GM19438 (cell line): ENCODE measurements around the gene XRN2.
A peak's percentile ranks its signal among the peaks of the same experiment; 100 is the strongest.

Experiments used
- ATAC-seq: cut with Tn5 transposase; IDR thresholded peaks from one replicate; pipeline ENCODE4 v1.9.1; 2021; ENCODE audit warnings: low read depth; ENCODE audit not compliant: unreplicated experiment

Gene XRN2, protein sequence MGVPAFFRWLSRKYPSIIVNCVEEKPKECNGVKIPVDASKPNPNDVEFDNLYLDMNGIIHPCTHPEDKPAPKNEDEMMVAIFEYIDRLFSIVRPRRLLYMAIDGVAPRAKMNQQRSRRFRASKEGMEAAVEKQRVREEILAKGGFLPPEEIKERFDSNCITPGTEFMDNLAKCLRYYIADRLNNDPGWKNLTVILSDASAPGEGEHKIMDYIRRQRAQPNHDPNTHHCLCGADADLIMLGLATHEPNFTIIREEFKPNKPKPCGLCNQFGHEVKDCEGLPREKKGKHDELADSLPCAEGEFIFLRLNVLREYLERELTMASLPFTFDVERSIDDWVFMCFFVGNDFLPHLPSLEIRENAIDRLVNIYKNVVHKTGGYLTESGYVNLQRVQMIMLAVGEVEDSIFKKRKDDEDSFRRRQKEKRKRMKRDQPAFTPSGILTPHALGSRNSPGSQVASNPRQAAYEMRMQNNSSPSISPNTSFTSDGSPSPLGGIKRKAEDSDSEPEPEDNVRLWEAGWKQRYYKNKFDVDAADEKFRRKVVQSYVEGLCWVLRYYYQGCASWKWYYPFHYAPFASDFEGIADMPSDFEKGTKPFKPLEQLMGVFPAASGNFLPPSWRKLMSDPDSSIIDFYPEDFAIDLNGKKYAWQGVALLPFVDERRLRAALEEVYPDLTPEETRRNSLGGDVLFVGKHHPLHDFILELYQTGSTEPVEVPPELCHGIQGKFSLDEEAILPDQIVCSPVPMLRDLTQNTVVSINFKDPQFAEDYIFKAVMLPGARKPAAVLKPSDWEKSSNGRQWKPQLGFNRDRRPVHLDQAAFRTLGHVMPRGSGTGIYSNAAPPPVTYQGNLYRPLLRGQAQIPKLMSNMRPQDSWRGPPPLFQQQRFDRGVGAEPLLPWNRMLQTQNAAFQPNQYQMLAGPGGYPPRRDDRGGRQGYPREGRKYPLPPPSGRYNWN

DNA sequence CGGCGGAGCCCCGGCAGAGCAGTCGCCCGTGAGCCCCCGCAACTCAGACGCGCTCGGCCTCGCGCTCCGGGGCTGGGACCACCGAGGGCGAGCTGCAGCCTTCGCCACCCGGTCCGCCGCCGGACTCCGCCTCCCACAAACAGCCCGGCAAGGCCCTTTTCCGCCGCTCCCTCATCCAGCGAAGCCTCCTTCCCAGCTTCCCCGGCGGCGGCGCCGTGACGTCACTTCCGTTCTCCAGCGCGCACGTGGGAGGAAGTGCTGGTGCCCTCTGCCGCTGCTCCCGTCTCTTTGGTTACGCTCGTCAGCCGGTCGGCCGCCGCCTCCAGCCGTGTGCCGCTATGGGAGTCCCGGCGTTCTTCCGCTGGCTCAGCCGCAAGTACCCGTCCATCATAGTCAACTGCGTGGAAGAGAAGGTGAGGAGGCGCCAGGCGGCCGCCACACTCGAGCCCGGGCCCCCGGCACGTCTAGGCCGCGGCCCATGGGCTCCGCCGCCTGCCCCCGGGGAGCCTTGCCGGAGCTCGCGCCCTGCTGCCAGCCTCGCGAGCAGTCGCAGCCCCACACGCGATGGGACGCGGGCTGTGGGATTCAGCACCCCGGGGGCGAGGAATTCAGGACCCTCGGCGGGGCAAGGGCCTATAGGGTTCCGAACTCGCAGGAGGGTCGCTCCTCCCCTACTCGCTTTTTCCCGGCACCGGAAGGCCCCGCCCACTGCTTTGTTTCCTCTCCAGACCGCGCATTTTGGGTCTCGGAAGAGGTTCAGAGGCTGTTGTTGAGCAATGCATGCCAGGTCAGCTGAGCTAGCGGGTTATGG lies at the start of gene XRN2:
XRN2 (plus strand) TSS at position 271 of the 811 bp plus-strand sequence; CDS start at position 339, 68 bp downstream.
- ATAC-seq, result peak; percentile 90

DNA sequence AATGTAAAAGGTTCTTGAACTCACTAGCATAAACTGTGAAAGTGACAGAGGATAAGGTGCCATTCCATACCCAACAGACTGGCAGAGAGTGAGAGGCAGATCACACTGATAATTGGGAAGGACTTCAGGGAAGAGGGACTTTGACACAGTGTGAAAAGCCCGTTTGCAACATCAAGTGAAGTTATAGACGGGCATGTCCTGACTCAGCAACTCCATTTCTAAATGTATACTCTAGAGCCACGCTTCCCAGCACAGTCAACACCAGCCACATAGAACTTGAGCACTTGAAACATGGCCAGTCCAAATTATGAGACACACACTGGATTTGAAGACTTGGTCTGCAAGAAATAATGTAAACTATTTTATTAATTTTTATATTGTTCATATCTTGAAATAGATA lies 45.9 kb upstream of the XRN2 start:
- no peak for ATAC-seq

DNA sequence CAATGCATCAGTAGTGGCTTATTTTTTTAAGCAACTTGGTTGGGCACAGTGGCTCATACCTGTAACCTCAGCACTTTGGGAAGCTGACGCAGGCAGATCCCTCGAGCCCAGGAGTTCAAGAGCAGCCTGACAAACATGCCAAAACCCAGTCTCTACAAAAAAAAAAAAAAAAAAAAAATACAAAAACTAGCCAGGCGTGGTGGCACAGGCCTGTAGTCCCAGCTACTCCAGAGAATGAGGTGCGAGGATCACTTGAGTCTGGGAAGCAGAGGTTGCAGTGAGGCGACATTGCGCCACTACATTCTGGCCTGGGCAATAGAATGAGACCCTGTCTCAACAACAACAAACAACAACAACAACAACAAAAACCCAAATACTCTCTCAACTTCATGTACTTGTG lies 44.7 kb upstream of the XRN2 start:
- no peak for ATAC-seq

DNA sequence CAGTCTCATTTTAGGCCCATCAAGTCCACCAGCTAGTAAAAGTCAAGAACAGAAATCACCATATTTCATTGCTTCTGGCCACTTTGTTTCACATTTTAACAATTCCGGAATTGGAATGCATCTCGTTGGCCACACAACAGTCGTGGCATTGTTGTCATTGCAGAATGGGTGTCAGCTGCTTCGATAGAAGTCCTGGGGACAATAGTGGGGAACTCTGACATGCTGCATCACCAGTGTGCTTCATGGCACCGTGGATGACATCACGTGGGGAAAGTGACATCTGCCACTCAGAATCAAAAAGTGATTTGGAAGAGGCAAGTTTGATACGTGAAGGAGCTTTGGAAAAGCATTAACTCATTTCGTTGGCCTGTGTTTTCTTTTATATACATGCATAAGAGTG lies 43.8 kb upstream of the XRN2 start:
- ATAC-seq, result no peak

DNA sequence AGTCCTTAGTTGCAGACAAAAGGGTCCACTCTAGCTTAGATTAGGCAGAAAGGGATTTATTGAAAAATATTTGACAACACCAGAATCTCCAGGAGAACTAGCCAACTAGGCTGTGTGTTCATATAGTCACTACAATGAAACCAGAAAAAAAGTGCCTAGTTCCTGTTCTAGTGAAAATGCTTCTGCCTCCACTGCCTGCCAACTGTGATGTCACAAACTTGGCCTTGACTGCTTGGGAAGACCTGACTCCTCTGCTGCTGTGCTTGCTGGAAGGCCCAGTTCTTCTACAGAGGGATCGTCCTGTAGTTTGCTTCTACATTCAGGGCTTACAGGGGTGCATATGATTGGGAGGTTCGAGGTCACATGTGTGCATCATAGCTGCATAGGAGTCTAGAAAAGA lies 40.3 kb upstream of the XRN2 start:
- ATAC-seq, result no peak

DNA sequence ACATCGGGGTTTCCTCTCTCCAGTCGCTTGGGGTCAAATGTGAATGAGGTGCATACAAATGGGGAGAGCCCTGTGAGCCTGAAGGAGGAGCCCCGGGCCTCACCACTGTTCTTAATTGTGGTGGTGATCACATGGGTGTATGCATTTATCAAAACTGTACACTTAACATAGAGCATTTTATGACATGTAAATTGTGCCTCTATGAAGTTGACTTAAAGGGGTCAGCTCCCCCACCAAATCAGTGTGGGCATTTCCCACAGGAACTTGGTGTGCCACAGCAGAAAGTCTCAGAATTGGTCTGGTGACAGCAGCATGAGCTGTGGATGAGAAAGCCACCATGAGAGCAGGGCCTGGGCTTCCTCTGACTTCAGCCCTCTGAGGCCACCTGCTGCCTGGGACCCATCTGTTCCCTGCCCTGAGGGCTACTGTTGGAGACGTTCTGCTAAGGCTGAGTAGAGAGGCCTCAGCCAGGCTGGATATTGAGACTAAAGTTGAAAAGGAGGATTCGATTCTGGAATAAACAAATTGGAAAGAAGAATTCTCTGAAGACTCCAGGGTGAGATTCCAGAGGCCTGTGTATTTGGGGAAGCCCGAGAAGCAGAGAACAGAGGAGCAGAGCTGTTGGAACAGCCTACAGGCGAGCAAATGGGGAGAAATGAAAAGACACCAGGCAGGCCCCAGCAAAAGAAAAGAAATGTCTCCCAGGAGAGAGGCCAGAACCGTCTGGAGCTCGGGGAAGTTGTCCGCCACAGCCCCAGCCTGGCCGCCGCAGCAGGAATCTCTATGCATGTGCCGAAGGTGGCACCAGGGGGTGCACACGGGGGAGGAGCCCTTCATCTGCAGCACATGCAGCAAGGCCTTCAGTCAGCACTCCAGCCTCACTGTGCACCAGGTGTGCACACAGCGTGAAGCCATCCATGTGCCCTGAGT lies 37.6 kb upstream of the XRN2 start:
- no peak for ATAC-seq

DNA sequence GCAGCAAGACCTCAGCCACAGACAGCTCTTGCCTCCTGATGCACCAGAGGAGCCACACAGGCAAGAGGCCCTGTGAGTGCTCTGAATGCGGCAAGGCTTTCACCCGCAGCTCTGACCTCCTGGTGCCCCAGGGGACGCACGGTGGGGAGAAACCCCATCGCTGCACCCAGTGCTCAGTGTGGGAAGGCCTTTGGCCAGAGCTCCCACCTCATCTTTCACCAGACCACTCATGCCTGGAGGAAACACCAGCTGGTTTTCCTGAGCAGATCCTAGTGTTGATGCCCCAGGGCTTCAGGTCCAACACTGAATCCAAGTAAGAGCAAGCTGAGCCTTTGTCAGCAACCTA lies 37.0 kb upstream of the XRN2 start:
- ATAC-seq, result no peak

DNA sequence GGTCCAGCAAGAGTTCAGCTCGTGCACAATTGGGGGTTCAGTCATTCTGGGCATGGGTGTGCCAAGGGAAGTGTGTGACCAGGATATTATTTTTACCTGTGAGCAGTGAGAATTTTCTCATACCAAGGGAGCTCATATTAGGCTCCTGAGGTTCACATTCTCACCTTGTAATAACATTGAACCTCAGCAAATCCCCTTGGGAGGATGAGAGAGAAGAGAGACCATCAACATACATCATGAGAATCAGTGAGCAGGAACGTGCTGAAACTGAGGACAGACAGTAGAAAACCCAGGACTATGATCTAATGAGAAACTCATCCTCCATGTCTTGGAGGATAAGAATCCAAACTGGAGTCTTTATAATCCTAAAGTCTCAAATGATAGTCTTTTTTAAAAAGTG lies 33.4 kb upstream of the XRN2 start:
- no peak for ATAC-seq

DNA sequence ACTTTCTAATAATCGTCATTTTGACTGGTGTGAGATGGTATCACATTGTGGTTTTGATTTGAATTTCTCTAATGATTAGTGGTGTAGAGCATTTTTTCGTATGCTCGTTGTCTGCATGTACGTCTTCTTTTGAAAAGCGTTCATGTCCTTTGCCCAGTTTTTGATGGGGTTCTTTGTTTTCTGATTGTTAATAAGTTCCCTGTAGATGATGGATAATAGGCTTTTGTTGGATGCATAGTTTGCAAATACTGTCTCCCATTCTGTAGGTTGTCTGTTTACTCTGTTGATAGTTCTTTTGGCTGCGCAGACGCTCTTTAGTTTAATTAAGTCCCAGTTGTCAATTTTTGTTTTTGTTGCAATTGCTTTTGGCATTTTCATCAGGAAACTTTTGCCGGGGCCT lies 32.3 kb upstream of the XRN2 start:
- no peak for ATAC-seq

DNA sequence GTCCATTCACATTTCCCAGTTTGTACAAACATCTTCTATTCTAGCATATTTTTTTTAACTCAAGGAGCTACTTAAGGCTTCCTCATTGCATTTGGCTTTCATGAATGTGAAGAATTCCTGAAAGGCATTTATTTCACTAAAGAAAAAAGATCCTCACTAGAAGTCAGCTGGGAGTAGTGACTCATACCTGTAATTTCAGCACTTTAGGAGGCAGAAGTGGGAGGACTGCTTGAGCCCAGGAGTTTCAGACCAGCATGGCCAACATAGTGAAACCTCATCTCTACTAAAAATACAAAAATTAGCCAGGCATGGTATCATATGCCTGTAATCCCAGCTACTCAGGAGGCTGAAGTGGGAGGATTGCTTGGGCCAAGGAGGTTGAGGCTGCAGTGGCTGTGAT lies 30.9 kb upstream of the XRN2 start:
- ATAC-seq, result peak; percentile 69

DNA sequence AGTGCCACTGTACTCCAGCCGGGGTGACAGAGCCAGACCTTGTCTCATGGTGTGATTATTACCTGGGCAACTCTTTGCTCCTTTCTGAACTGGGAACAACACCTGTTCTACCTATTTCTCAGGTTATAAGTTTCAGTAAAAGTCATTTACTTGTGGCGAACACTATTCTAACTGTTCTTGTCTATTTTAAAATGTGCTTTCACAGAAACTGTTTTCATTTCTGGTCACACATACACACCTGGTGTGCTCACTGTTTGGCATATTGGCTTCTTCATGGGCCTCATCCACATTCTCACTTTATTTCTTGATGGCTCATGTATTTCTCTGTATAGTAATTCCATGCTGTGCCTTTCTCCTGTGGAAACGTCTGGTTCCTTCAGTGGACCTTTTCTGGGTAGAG lies 30.5 kb upstream of the XRN2 start:
- peak; percentile 71 for ATAC-seq

DNA sequence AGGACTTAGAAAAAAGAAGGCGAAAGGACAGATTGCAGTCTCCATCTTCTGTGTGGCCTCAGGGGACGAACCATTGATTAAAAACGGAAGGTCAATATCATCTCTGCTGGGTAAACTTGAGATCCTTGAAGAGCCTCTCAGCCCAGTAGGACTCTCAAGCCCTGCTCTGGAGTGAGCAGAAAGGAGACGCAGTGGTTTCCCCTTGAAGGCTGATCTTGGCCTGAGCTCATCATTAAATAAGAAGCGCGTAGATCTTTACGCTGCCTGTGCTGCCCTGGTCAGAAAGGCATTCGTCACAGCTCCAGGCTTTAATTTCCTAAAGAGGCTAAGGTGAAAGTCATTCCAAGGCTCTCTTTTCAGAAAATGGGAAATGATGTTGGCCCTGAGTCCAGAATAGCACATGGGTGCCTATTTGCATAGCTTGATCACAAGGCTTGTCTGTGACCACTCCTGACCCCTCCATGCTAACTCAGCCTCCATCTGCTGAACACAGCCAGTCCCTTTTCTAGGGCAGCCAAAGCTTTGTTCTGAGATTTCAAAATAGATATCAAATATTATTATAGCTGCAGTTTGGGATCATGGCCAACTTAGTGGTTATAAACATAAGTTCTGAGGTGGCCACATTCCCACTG lies 29.3 kb upstream of the XRN2 start:
- no peak for ATAC-seq

DNA sequence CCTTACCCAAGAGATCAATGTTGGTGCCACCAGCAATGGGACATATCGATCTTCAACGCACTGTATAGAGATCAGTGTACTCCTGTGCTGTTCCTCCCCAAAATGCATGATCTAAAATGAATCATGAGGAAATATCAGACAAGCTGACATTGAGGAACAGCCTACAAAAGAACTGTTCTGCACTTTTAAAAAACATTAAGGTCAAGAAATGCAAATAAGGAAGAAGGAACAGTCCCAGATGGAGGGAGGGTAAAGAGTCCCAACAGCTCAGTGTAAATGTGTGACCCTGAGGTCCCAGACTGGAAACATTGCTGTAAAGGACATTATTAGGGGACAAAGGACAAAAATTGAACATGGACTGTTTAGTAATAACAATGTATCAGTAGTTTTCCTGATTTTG lies 24.3 kb upstream of the XRN2 start:
- no peak for ATAC-seq

DNA sequence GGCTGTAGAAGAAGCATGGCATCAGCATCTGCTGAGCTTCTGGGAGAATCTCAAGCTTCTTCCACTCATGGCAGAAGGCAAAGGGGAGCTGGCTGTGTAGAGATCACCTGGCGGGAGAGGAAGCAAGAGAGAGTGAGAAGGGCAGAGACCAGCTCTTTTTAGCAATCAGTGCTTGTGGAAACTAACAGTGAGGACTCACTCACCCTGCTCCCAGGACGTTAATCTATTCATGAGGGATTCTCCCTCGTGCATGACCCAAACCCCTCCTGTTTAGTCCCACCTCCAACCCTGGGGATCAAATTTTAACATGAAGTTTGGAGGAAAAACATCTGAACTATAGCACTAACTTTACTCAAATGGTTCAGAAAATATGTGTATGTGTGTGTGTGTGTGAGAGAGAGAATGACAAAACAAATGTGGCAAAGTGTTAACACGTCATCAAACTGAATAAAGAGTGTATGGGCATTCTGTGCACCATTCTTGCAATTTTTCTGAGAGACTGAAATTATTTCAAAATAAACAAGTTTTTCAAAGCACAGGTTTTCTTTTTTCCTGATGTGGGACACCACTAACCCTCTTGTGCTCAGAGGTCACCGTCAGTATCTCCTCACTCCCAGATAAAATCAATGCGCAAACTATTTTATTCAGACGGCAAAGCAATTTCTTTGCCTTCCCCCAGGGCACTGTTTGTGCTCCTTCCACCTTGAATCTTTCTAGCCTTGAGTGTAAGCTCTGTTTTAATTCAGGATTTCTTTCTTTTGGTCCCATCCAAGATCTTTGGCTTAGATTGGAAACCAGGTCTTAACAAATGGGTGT lies 23.2 kb upstream of the XRN2 start:
- ATAC-seq, result no peak

DNA sequence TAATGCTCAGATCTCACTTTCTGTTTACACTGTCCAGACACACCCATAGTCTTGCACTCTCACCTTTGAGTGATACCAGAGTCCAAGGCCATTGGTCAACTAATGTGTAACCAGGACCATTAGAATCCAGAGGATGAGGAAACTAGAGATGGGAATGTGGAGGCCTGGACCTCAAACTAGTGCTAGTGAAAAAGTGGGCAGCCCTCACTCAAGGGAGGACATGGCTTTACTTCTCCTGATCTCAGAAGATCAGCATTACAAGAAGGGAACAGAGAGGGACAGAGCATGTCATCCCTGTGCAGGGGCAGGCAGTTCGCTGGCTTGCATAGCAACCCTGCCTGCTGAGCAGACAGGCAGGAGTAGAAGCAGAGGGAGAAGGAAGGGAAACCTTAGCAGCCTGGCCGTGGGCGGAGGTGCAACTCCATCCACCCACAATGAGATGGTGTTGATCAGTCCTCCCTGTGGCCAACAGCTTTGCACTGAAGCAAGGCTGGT lies 22.6 kb upstream of the XRN2 start:
- no peak for ATAC-seq

DNA sequence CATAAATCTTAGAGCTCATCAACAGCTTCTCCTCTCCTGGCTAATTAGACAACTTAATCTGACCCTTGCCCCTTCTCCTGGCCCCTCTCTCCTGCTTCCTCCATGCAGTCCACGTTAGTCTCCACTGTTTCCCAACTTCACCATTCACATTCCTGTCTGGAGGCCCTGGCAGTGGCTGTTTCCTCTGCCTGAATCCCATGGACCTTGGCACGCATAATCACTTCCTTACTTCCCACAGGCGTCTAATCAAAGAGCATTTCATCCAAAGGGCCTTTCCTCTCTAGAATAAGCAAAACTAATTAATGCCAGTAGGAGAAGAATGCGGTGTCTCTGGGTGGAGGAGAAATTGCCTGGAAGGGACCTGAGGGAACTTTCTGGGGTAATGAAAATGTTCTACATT lies 16.4 kb upstream of the XRN2 start:
- no peak for ATAC-seq

DNA sequence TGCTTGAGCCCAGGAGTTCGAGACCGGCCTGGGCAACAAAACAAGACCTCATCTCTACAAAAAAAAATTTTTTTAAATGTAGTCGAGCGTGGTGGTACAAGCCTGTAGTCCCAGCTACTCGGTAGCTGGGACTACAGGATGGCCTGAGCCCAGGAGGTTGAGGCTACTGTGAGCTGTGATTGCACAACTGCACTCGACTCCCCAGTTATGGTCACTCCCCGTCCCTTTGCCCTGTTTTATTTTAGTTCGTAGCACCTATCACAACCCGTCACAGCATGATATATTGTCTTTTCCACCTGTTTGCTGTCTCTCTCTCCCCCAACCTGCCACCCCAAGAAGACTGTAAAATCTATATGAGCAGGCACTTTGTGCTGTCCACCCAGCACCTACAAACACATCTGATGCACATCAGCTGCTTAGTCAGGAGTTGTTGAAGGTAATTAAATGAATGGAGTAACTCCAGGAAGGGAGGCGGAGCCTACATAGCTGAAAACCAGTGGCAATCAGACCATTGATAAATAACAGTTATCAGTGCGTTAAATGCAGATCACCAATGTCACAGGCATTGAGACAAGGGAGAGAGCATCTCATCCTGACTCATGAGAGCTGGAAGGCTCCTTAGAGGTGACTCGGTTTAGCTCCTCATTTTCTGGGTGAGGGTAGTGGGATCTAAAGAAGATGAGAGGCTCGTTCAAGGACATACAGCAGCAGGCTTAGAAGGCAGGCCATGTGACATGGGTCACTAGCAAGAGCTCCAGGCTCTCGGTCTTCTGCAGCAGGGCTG lies 14.4 kb upstream of the XRN2 start:
- no peak for ATAC-seq

DNA sequence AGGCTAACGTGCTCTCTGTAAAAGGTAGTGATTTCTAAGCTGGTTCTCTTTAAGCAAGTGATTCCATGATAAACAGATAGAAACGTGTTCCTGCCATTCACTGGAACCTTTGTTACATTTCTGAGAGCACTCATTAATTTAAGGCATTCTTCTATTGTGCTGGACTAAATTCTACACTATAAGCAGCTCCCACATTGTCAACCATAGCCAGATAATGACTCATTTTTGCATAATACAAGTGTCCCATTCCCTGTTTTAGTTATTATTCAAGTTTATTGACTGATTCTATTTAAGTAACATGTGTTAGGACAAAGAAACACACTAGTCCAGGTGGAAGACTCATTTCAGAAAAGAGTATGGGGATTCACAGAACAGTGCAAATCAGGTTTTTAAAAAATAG lies 13.5 kb upstream of the XRN2 start:
- ATAC-seq, result no peak
